Measurements from ENCODE around the gene PIK3C3. TPM values are rescaled to one million over a fixed set of nuclear protein-coding genes. Genes with fewer than 3 reads are reported as not detected.

PIK3C3 gene
- total RNA-seq, 4 donors from 2014 or later = 20.2 to 70.7 (median 45.2) TPM

DNA sequence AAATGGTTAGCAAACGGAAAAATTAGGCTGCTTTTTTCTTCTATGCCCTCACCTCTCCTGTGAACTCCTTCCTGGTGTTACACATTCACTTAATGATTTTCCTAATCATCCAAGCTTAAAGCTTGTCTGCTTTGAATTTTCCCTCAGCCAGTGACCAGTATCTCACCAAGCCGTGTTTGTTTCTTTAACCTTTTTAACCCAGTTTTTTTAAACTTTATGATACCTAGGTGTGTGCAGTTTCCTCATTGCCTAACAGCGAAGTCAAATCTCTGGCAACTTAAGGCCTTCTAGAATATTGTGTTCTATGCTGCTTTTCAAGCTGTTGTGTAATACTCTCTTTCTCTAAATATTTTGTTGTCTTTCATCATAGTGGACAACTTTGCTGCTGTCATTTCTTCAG is 113.0 kb downstream of the PIK3C3 start:
- intact Hi-C loops (cut with DNase I; ENCODE audit: low total_unique reads) (no loop called here), in situ Hi-C loops (cut with MboI; ENCODE audit: low pct_ligation_motif_present in 1 of 4, low pct_unique_long_range_greater_than_20kb in 1 of 4, low sequenced_read_pairs in 3 of 4) (no loop called here)
- TF ChIP-seq POLR2AphosphoS5 (IDR thresholded peaks at IDR 0.05) (no peak), POLR2A (IDR thresholded peaks at IDR 0.05) (no peak), EP300 (IDR thresholded peaks at IDR 0.05; ENCODE audit: low read depth) (no peak)
- Histone ChIP-seq H3K9me3 (no peaks in the 10 kb centered on the region), H3K27ac (no peak overlapping the region), H3K27me3 (no peaks in the 10 kb centered on the region), H3K4me3 (no peak overlapping the region), H3K36me3 (peaks cover 0 to 29% (median 3%) of the 10 kb centered on the region in 4 donors), H3K4me1 (peaks cover 0 to 4% (median 1%) of the 10 kb centered on the region in 4 donors)
- 51 to 57% methylated on average over 3 of the region's 3 CpGs for WGBS, 2 donors (ENCODE audit: low coverage in 1 of 2)
- no peak for DNase-seq

DNA sequence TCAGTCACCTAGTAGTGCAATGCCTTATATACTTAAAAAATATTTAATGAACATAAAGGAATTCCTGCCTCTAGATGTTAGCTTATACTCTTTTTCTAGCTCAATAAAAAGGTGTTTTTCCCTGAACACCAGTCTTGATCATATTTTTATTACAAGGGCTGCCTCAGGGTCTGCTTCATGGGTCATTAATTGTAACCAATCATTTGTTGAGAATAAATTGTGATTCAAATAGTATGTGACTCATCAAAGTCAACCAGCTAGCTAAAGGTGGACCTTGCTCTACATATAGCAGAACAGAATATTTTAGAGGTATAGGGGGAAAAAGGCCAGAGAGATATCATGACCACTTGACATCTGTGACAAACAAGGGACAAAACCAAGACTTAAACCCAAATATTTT is 114.0 kb downstream of the PIK3C3 start:
- no peak for DNase-seq
- intact Hi-C loops (cut with DNase I; ENCODE audit: low total_unique reads) = no loop called here
- in situ Hi-C loops (cut with MboI; ENCODE audit: low pct_ligation_motif_present in 1 of 4, low pct_unique_long_range_greater_than_20kb in 1 of 4, low sequenced_read_pairs in 3 of 4) = no loop called here
- TF ChIP-seq, protein P1, sequence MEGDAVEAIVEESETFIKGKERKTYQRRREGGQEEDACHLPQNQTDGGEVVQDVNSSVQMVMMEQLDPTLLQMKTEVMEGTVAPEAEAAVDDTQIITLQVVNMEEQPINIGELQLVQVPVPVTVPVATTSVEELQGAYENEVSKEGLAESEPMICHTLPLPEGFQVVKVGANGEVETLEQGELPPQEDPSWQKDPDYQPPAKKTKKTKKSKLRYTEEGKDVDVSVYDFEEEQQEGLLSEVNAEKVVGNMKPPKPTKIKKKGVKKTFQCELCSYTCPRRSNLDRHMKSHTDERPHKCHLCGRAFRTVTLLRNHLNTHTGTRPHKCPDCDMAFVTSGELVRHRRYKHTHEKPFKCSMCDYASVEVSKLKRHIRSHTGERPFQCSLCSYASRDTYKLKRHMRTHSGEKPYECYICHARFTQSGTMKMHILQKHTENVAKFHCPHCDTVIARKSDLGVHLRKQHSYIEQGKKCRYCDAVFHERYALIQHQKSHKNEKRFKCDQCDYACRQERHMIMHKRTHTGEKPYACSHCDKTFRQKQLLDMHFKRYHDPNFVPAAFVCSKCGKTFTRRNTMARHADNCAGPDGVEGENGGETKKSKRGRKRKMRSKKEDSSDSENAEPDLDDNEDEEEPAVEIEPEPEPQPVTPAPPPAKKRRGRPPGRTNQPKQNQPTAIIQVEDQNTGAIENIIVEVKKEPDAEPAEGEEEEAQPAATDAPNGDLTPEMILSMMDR (IDR thresholded peaks at IDR 0.05) = no peak
- TF ChIP-seq EP300 (IDR thresholded peaks at IDR 0.05; ENCODE audit: low read depth) = no peak
- no peak for TF ChIP-seq POLR2A (IDR thresholded peaks at IDR 0.05)
- no peak for TF ChIP-seq POLR2AphosphoS5 (IDR thresholded peaks at IDR 0.05)
- Histone ChIP-seq H3K27ac (no peak overlapping the region), H3K36me3 (peaks cover 0 to 37% (median 3%) of the 10 kb centered on the region in 4 donors), H3K4me1 (peaks cover 0 to 4% (median 1%) of the 10 kb centered on the region in 4 donors), H3K9me3 (no peaks in the 10 kb centered on the region), H3K27me3 (no peaks in the 10 kb centered on the region), H3K4me3 (no peak overlapping the region)

DNA sequence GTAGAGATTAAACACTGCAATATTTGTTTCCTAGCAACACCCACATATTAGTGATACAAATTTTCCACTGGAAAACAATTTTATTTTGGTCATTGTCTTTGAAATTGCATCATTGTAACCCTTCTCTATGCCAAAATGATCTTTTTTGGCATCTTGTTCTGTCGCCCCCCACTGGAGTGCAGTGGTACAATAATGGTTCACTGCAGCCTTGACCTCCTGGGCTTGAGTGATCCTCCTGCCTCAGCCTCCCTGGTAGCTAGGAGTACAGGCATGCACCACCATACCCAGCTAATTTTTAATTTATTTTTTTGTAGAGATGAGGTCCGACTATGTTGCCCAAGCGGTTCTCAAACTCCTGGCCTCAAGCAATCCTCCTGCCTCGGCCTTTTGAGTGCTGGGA is 117.4 kb downstream of the PIK3C3 start:
- 85 to 96% methylated on average over 4 of the region's 4 CpGs for WGBS, 2 donors (ENCODE audit: low coverage in 1 of 2)
- Histone ChIP-seq H3K4me3 (no peak overlapping the region), H3K36me3 (peaks cover 0 to 37% (median 6%) of the 10 kb centered on the region in 4 donors), H3K27me3 (no peaks in the 10 kb centered on the region), H3K9me3 (no peaks in the 10 kb centered on the region), H3K27ac (no peak overlapping the region), H3K4me1 (peaks cover 0 to 4% (median 1%) of the 10 kb centered on the region in 4 donors)
- in situ Hi-C loops (cut with MboI; ENCODE audit: low pct_ligation_motif_present in 1 of 4, low pct_unique_long_range_greater_than_20kb in 1 of 4, low sequenced_read_pairs in 3 of 4) (no loop called here), intact Hi-C loops (cut with DNase I; ENCODE audit: low total_unique reads) (no loop called here)
- DNase-seq = no peak
- TF ChIP-seq EP300 (IDR thresholded peaks at IDR 0.05; ENCODE audit: low read depth) (no peak), POLR2A (IDR thresholded peaks at IDR 0.05) (no peak)

DNA sequence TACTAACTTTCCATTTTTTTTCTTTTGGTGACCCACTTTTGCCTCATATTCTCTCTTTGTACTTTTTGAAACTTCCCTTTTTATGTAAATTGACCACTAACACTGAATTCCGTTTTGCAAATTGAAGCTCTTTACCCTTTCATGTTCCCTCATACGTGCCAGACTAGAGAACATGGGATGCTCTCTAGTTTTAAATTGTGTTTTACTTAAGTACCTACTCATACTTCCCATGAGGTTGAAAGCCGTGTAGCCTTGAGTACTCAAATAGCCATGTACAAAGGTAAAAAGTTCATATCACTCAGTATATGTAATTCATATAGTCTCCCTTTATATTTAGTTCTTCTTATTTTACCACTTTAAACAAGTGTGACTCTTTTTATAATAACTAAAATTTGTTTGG is 119.7 kb downstream of the PIK3C3 start:
- intact Hi-C loops (cut with DNase I; ENCODE audit: low total_unique reads) (no loop called here), in situ Hi-C loops (cut with MboI; ENCODE audit: low pct_ligation_motif_present in 1 of 4, low pct_unique_long_range_greater_than_20kb in 1 of 4, low sequenced_read_pairs in 3 of 4) (no loop called here)
- TF ChIP-seq, protein P1 (IDR thresholded peaks at IDR 0.05) = no peak
- TF ChIP-seq EP300 (IDR thresholded peaks at IDR 0.05; ENCODE audit: low read depth) = no peak
- no peak for TF ChIP-seq POLR2A (IDR thresholded peaks at IDR 0.05)
- no peak for TF ChIP-seq POLR2AphosphoS5 (IDR thresholded peaks at IDR 0.05)
- H3K4me3 ChIP-seq = no peak overlapping the region
- H3K27me3 ChIP-seq = no peaks in the 10 kb centered on the region
- WGBS, 2 donors (ENCODE audit: low coverage in 1 of 2) = 83 to 85% methylated on average over 3 of the region's 3 CpGs
- DNase-seq = no peak
- no peaks in the 10 kb centered on the region for H3K4me1 ChIP-seq
- no peaks in the 10 kb centered on the region for H3K9me3 ChIP-seq
- H3K36me3 ChIP-seq = peaks cover 0 to 24% (median 8%) of the 10 kb centered on the region in 4 donors
- no peak overlapping the region for H3K27ac ChIP-seq

DNA sequence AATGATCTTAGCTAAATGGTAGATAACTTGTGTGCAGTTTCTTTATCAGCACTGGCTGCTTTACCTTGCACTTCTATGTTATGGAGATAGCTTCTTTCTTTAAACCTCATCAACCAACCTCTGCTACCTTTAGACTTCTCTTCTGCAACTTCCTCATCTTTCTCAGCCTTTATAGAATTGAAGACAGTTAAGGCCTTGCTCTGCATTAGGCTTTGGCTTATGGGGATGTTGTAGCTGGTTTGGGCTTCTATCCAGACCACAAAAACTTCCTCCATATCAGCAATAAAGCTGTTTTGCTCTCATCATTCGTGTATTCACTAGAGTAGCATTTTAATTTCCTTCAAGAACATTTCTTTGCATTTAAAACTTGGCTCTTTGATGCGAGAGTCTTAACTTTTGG is 123.7 kb downstream of the PIK3C3 start:
- intact Hi-C loops (cut with DNase I; ENCODE audit: low total_unique reads) (no loop called here), in situ Hi-C loops (cut with MboI; ENCODE audit: low pct_ligation_motif_present in 1 of 4, low pct_unique_long_range_greater_than_20kb in 1 of 4, low sequenced_read_pairs in 3 of 4) (no loop called here)
- H3K27ac ChIP-seq = no peak overlapping the region
- TF ChIP-seq, protein P1 (IDR thresholded peaks at IDR 0.05) = no peak
- TF ChIP-seq EP300 (IDR thresholded peaks at IDR 0.05; ENCODE audit: low read depth) (no peak), POLR2A (IDR thresholded peaks at IDR 0.05) (no peak), POLR2AphosphoS5 (IDR thresholded peaks at IDR 0.05) (no peak)
- H3K27me3 ChIP-seq = no peaks in the 10 kb centered on the region
- 65 to 100% methylated on average over 1 to 2 of the region's 2 CpGs for WGBS, 2 donors (ENCODE audit: low coverage in 1 of 2)
- no peak for DNase-seq
- no peaks in the 10 kb centered on the region for H3K4me1 ChIP-seq
- H3K9me3 ChIP-seq = no peaks in the 10 kb centered on the region
- H3K4me3 ChIP-seq = no peak overlapping the region
- peaks cover 0 to 29% (median 6%) of the 10 kb centered on the region in 4 donors for H3K36me3 ChIP-seq
